Spleen (tissue), 13 donors: ENCODE results near the gene LENEP. TPM values are rescaled to one million over a fixed set of nuclear protein-coding genes. Genes with fewer than 3 reads are reported as not detected.
A peak's percentile ranks its signal among the peaks of the same experiment; 100 is the strongest.

Source experiments
- DNase-seq: peaks from one replicate; pipeline ENCODE4 v3.0.0-alpha.2; 2020
- H3K27ac ChIP-seq, 8 donors: fragments of 200-600 bp; sonication (generic) in 7 of 8; 1 replicate in 4 of 8; 2 replicates in 4 of 8; pipeline versions ENCODE4 v1.5.0 to v1.8.0; 2016 to 2021; ENCODE audit warnings: inconsistent platforms in 4 of 8, mild to moderate bottlenecking in 4 of 8, moderate library complexity in 1 of 8
- H3K27me3 ChIP-seq, 7 donors: fragments of 200-600 bp; sonication (generic) in 6 of 7; replicated peaks in 1 of 7; 1 replicate in 4 of 7; 2 replicates in 3 of 7; pipeline versions ENCODE4 v1.5.0 to v1.8.0; 2016 to 2021; ENCODE audit warnings: inconsistent platforms in 3 of 7, mild to moderate bottlenecking in 1 of 7
- H3K36me3 ChIP-seq, 6 donors: fragments of 200-600 bp; sonication (generic) in 5 of 6; 1 replicate in 4 of 6; 2 replicates in 2 of 6; pipeline versions ENCODE4 v1.5.0 to v1.8.0; 2016 to 2021; ENCODE audit warnings: inconsistent platforms in 2 of 6
- H3K4me1 ChIP-seq, 6 donors: fragments of 200-600 bp; sonication (generic) in 5 of 6; 1 replicate in 3 of 6; 2 replicates in 3 of 6; pipeline versions ENCODE4 v1.5.0 to v1.8.0; 2016 to 2021; ENCODE audit warnings: inconsistent platforms in 3 of 6
- H3K4me3 ChIP-seq, 8 donors: fragments of 200-600 bp; sonication (generic) in 7 of 8; 1 replicate in 4 of 8; 2 replicates in 4 of 8; pipeline versions ENCODE4 v1.5.0 to v1.8.0; 2016 to 2021; ENCODE audit warnings: inconsistent platforms in 4 of 8, mild to moderate bottlenecking in 4 of 8, moderate library complexity in 2 of 8
- H3K9me3 ChIP-seq, 8 donors: fragments of 200-600 bp; sonication (generic) in 7 of 8; 1 replicate in 4 of 8; 2 replicates in 4 of 8; pipeline versions ENCODE4 v1.5.0 to v1.8.0; 2016 to 2021; ENCODE audit warnings: inconsistent platforms in 4 of 8
- POLR2A ChIP-seq, 3 donors: fragments of 450-650 bp; IDR thresholded peaks; one replicate each; pipeline ENCODE4 v1.5.1; 2017; ENCODE audit warnings: antibody characterized with exemption in 3 of 3, mild to moderate bottlenecking in 1 of 3
- POLR2AphosphoS5 ChIP-seq, 3 donors: sonication (generic); formaldehyde crosslinking; IDR thresholded peaks; one replicate each; pipeline ENCODE4 v1.5.1; 2017; ENCODE audit warnings: antibody characterized with exemption in 3 of 3
- WGBS, 5 donors: extraction: QIAGEN DNeasy Blood & Tissue Kit in 3 of 5; methylation state at CpG; one replicate each; pipeline versions ENCODE4 v1.1.5 to v1.1.7; 2013 to 2018; 5-methylcytosine and 5-hydroxymethylcytosine counted together
- intact Hi-C: fragments of 100-400 bp; cut with DNase I; formaldehyde crosslinking; loops from one replicate; pipeline ENCODE4 v1.15.0; 2023; ENCODE audit warnings: low total_unique reads
- long read RNA-seq, 2 donors: transcript quantifications; one replicate each; lab custom pipeline, GENCODE V29; 2026
- polyA plus RNA-seq, 3 donors: library from polyadenylated mRNA; stranded (reverse); fragments of 200-250 nt; gene quantifications; one replicate each; pipeline ENCODE4 v1.2.1, GENCODE V29; 2013
- total RNA-seq, 7 donors: library from RNA; depleted of rRNA in 3 of 7; stranded (reverse); fragments of >200 nt in 3 of 7; fragmentation: NEBNext Ultra II Directional in 4 of 7; extraction: Animal tissue kit (Norgen Biotek cat#: 25700) in 4 of 7; gene quantifications; one replicate each; pipeline versions ENCODE4 v1.1.0 to v1.2.1, GENCODE V29; 2016 to 2021
- TF ChIP-seq, protein P1 (sequence below), 11 experiments: fragments of 200-600 bp in 7 of 11; fragments of 450-650 bp in 4 of 11; sonication (generic) in 4 of 11; IDR thresholded peaks in 8 of 11; conservative IDR thresholded peaks in 3 of 11; 1 replicate in 7 of 11; 2 replicates in 4 of 11; pipeline versions ENCODE4 v1.4.0 to v1.8.0; 2016 to 2021; ENCODE audit warnings: antibody characterized with exemption in 11 of 11, inconsistent platforms in 4 of 11, mild to moderate bottlenecking in 1 of 11
- donor health status: healthy with polysubstance abuse.
- donor health status: DM: no; HTN: no; CAD: no; lungs with moderate emphysema.
- donor health status: DM: no; HTN: no; CAD: no.
- donor health status: Bipolar disorder and iron deficiency.
- donor health status: healthy.
- donor health status: DM: no; HTN: no; CAD: no.
- donor health status: DM: yes; HTN: yes; CAD: no.

The LENEP gene, protein sequence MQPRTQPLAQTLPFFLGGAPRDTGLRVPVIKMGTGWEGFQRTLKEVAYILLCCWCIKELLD
- total RNA-seq = under 1 TPM in 1 of 7 donors, not detected in 6; 0.60 TPM
- not detected for polyA plus RNA-seq
- long read RNA-seq, donor 1 = 0 reads
- long read RNA-seq, donor 2 = 0 reads

DNA sequence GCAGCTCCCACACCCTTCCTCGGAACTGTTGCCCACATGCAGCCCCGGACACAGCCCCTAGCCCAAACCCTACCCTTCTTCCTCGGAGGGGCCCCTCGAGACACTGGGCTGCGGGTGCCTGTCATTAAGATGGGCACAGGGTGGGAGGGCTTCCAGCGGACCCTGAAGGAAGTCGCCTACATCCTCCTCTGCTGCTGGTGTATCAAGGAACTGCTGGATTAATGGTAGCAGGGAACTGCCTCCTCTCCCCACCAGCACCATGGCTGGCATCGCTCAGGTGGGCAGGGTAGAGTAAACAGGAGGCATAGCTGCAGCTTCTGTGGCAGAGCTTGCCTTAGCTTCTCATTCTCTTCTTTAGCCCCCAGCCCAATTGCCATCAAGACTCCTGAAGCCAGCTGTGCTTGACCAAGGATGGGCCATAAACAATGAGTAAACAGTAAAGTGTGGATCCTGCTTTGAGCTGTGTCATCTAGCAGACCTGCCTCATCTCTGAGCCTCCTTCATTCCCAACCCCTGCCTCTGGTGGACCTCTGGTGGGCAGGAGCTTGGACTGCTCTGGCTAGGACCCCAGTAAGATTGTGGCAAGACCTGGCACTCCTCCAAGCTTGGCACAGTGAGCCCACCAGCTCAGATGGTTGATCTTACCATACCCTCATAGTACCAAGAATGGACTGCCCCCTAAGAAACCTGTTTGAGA, at the start of gene LENEP:
Gene LENEP, plus strand, starts transcription at position 15 of the 697 bp plus-strand sequence. Its CDS starts 22 bp downstream, at position 37.
- WGBS, 5 donors = 59 to 92% (median 78%) methylated on average over 4 to 8 of the region's 8 CpGs
- Histone ChIP-seq H3K9me3 (no peaks in the 10 kb centered on the region), H3K4me1 (peaks cover 1 to 53% (median 20%) of the 10 kb centered on the region in 6 donors), H3K27ac (no peak within 1 kb of the TSS), H3K27me3 (no peaks in the 10 kb centered on the region), H3K36me3 (peaks cover 0 to 49% (median 26%) of the 10 kb centered on the region in 6 donors), H3K4me3 (no peak within 1 kb of the TSS)
- intact Hi-C loops = no loop called here
- peak; percentile 40 for DNase-seq
- TF ChIP-seq POLR2A (IDR thresholded peaks at IDR 0.05) = no peak
- no peak for TF ChIP-seq POLR2AphosphoS5 (IDR thresholded peaks at IDR 0.05)
- TF ChIP-seq, protein P1, sequence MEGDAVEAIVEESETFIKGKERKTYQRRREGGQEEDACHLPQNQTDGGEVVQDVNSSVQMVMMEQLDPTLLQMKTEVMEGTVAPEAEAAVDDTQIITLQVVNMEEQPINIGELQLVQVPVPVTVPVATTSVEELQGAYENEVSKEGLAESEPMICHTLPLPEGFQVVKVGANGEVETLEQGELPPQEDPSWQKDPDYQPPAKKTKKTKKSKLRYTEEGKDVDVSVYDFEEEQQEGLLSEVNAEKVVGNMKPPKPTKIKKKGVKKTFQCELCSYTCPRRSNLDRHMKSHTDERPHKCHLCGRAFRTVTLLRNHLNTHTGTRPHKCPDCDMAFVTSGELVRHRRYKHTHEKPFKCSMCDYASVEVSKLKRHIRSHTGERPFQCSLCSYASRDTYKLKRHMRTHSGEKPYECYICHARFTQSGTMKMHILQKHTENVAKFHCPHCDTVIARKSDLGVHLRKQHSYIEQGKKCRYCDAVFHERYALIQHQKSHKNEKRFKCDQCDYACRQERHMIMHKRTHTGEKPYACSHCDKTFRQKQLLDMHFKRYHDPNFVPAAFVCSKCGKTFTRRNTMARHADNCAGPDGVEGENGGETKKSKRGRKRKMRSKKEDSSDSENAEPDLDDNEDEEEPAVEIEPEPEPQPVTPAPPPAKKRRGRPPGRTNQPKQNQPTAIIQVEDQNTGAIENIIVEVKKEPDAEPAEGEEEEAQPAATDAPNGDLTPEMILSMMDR (IDR thresholded peaks at IDR 0.05 in 8 of 11, conservative IDR thresholded peaks at IDR 0.05 in 3 of 11) = no peak

DNA sequence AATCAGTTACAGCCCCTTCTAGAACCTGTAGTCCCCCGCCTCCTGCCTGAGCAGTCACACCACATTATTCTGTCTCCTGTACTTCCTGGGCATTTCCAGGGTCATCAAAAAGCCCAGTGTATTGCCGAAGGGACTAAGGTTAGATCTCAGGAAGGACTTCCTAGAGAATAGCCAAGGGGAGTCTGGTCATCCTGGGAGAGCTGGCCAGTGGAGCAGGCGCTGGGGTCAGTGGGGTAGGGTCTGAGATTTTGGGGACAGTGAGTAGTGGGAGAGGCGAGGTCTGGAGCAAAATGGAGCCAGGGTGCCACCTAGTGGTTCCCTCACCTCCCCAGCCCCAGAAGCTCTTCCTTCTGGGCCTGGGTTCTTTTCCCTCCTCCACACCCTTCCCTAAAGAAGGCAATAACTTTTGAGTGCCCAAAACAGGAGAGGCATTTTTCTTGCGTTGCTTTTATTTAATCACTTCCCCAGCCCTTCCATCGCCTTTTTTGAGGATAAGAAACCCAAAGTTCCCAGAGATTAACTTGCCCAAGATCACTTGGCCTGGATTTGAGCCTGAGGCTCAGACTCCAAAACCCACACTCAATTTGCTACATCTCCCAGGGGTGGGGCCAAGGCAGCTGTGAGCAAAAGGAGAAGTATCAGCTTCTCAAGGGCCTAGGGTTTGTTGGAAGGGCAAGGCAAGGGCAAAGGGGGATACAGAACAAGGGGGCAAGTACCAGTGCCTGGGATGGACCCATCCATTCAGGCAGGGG, 49.6 kb upstream of the LENEP start:
- WGBS, 5 donors = 18 to 28% (median 23%) methylated on average over 5 to 6 of the region's 6 CpGs
- Histone ChIP-seq H3K27me3 (no peaks in the 10 kb centered on the region), H3K4me1 (peaks cover 45 to 78% (median 64%) of the 10 kb centered on the region in 6 donors), H3K27ac (peak overlapping the region; percentile 30 to 99 (median 82)), H3K9me3 (no peaks in the 10 kb centered on the region), H3K36me3 (peaks cover 0 to 46% (median 34%) of the 10 kb centered on the region in 6 donors), H3K4me3 (peak overlapping the region in 1 of 8 donors; percentile 49)
- intact Hi-C loops = no loop called here
- TF ChIP-seq, protein P1 (IDR thresholded peaks at IDR 0.05 in 8 of 11, conservative IDR thresholded peaks at IDR 0.05 in 3 of 11) = peak in 10 of 11 experiments; percentile 58 to 84 (median 78)
- TF ChIP-seq POLR2AphosphoS5 (IDR thresholded peaks at IDR 0.05) = peak in 2 of 3 donors; percentile 22 to 23
- TF ChIP-seq POLR2A (IDR thresholded peaks at IDR 0.05) = no peak
- DNase-seq = no peak

DNA sequence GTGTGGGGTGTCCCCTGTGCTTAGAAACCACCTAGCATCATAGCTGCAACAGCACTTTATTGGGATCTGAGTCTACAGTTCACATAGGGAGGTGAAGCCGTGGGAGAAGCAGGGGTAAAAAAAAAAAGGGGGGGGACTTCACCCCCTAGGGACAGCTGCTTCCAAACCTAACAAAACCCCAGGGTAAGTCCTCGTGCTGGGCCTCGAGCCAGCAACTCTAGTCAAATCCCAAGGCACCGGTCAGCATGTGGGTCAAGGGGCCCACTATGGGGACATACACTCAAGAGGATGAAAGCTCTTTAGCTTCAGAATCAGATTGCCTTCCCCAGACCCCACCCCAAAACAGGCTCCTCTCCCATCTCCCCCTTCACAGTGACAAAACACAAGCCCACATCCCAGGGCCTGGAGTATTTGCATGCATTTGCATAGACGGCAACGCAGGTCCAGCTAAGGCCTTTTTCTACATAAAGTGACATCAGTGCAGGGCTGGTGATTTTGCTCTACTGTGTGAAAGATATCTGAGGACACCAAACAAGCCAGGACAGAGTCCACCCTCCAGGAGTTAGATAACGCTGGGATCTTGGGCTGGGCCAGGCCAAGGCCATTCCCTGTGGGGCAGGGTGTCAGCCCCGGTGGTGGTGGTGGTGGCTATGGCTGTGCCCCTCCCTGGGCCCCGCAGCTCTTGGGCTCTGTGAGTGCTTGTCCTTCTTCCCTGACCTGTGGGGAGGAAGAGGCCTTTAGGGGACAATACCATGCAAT, 48.8 kb upstream of the LENEP start:
- peaks cover 0 to 52% (median 34%) of the 10 kb centered on the region in 6 donors for H3K36me3 ChIP-seq
- intact Hi-C loops = no loop called here
- WGBS, 5 donors = 37 to 54% (median 42%) methylated on average over 7 to 9 of the region's 9 CpGs
- DNase-seq = no peak
- peaks cover 45 to 70% (median 59%) of the 10 kb centered on the region in 6 donors for H3K4me1 ChIP-seq
- H3K27me3 ChIP-seq = no peaks in the 10 kb centered on the region
- H3K27ac ChIP-seq = peak overlapping the region in 7 of 8 donors; percentile 72 to 99 (median 84)
- H3K4me3 ChIP-seq = no peak overlapping the region
- TF ChIP-seq POLR2A (IDR thresholded peaks at IDR 0.05) = no peak
- peak in 1 of 3 donors; percentile 46 for TF ChIP-seq POLR2AphosphoS5 (IDR thresholded peaks at IDR 0.05)
- no peaks in the 10 kb centered on the region for H3K9me3 ChIP-seq
